WERI-Rb-1 (cell line): Measurements from ENCODE around the gene NMNAT2.

Source experiments
- DNase-seq: peaks from one replicate; pipeline ENCODE4 v3.0.0-alpha.2; 2020
- H3K27ac ChIP-seq: fragments of 250-450 bp; sonication (Bioruptor Pico); 2 replicates; pipeline ENCODE4 v1.5.1; 2020; ENCODE audit warnings: mild to moderate bottlenecking, moderate library complexity
- H3K27me3 ChIP-seq: fragments of 250-450 bp; sonication (Bioruptor Pico); 2 replicates; pipeline ENCODE4 v1.5.1; 2021; ENCODE audit warnings: mild to moderate bottlenecking, low read depth, moderate library complexity; ENCODE audit not compliant: insufficient read depth, severe bottlenecking
- H3K36me3 ChIP-seq: fragments of 250-450 bp; sonication (Bioruptor Pico); 2 replicates; pipeline ENCODE4 v1.5.1; 2020; ENCODE audit warnings: mild to moderate bottlenecking, moderate library complexity
- H3K4me3 ChIP-seq: 2 replicates; pipeline ENCODE4 v1.5.1; 2011; ENCODE audit warnings: low read depth, mild to moderate bottlenecking, control low read depth, low read length
- H3K9me3 ChIP-seq: fragments of 250-450 bp; sonication (Bioruptor Pico); 2 replicates; pipeline ENCODE4 v1.5.1; 2021; ENCODE audit warnings: mild to moderate bottlenecking, moderate library complexity; ENCODE audit not compliant: severe bottlenecking
- CTCF ChIP-seq: IDR thresholded peaks from 2 replicates; pipeline ENCODE4 v1.5.1; 2011; ENCODE audit warnings: low read depth, mild to moderate bottlenecking, control low read depth, inconsistent platforms, low read length

NMNAT2 gene

GRCh38 chr1:183417772-183418491 lies at the start of gene NMNAT2:
NMNAT2 (minus strand) TSS chr1:183418380; CDS start chr1:183418267, 113 bp downstream.
- H3K4me3 ChIP-seq: peak within 1 kb of the TSS; percentile 54
- H3K27me3 ChIP-seq: peaks cover 14% of the 10 kb centered on the region
- DNase-seq: peak; percentile 53

GRCh38 chr1:183467687-183468086 lies 49.5 kb upstream of the NMNAT2 start:
- H3K36me3 ChIP-seq: peaks cover 3% of the 10 kb centered on the region
- no peak for TF ChIP-seq CTCF
- H3K9me3 ChIP-seq: no peaks in the 10 kb centered on the region
- no peaks in the 10 kb centered on the region for H3K27me3 ChIP-seq
- H3K27ac ChIP-seq: no peak overlapping the region
- DNase-seq: no peak
- no peak overlapping the region for H3K4me3 ChIP-seq

More at GRCh38 chr1:183417772-183418491, at the start of gene NMNAT2:
- Histone ChIP-seq H3K36me3 (no peaks in the 10 kb centered on the region), H3K9me3 (no peaks in the 10 kb centered on the region), H3K27ac (no peak within 1 kb of the TSS)
- no peak for TF ChIP-seq CTCF

GRCh38 chr1:183466781-183467180 lies 48.6 kb upstream of the NMNAT2 start:
- Histone ChIP-seq H3K36me3 (no peaks in the 10 kb centered on the region), H3K9me3 (no peaks in the 10 kb centered on the region), H3K27me3 (no peaks in the 10 kb centered on the region), H3K27ac (no peak overlapping the region), H3K4me3 (no peak overlapping the region)
- TF ChIP-seq CTCF: no peak
- DNase-seq: no peak

GRCh38 chr1:183463566-183463965 lies 45.4 kb upstream of the NMNAT2 start:
- DNase-seq: no peak
- Histone ChIP-seq H3K36me3 (no peaks in the 10 kb centered on the region), H3K27ac (no peak overlapping the region), H3K9me3 (no peaks in the 10 kb centered on the region), H3K4me3 (no peak overlapping the region), H3K27me3 (no peaks in the 10 kb centered on the region)
- no peak for TF ChIP-seq CTCF

GRCh38 chr1:183461350-183461749 lies 43.2 kb upstream of the NMNAT2 start:
- no peak for DNase-seq
- no peak overlapping the region for H3K27ac ChIP-seq

More at GRCh38 chr1:183461350-183461749, 43.2 kb upstream of the NMNAT2 start:
- H3K36me3 ChIP-seq: no peaks in the 10 kb centered on the region
- H3K27me3 ChIP-seq: no peaks in the 10 kb centered on the region
- no peaks in the 10 kb centered on the region for H3K9me3 ChIP-seq
- no peak for TF ChIP-seq CTCF
- no peak overlapping the region for H3K4me3 ChIP-seq
